HG02642 (cell line): ENCODE results near the gene ABITRAM.

Experiments used
- ATAC-seq: cut with Tn5 transposase; IDR thresholded peaks from one replicate; pipeline ENCODE4 v1.9.1; 2021; ENCODE audit warnings: mild to moderate bottlenecking; ENCODE audit not compliant: unreplicated experiment, poor library complexity

Gene ABITRAM

GRCh38 chr9:108980893-108981292 is 46.7 kb downstream of the ABITRAM start:
- ATAC-seq = no peak

- ATAC-seq = no peak
Observed at GRCh38 chr9:108983885-108984284, 49.7 kb downstream of the ABITRAM start.
